Gastrocnemius medialis (tissue), 4 donors: ENCODE data around the gene ZC3H12A. TPM values are rescaled to one million over a fixed set of nuclear protein-coding genes. Genes with fewer than 3 reads are reported as not detected.

Source experiments
- ATAC-seq, 2 donors: fragments of 150-250 bp; one replicate each; pipeline ENCODE4 v1.9.1; 2016
- DNase-seq, 2 donors: peaks; one replicate each; pipeline ENCODE4 v3.0.0-alpha.2; 2019
- H3K27ac ChIP-seq, 4 donors: fragments of 200-600 bp; sonication (generic); 1 replicate in 1 of 4; 2 replicates in 3 of 4; pipeline ENCODE4 v1.5.1; 2016 to 2018; ENCODE audit warnings: mild to moderate bottlenecking in 2 of 4, moderate library complexity in 1 of 4
- H3K27me3 ChIP-seq, 3 donors: fragments of 200-600 bp; sonication (generic) in 2 of 3; 1 replicate in 1 of 3; 2 replicates in 2 of 3; pipeline versions ENCODE4 v1.5.1 to v1.6.0; 2016 to 2019; ENCODE audit warnings: mild to moderate bottlenecking in 1 of 3, moderate library complexity in 1 of 3
- H3K36me3 ChIP-seq, 2 donors: fragments of 200-600 bp; sonication (generic) in 1 of 2; one replicate each; pipeline ENCODE4 v1.5.1; 2017 to 2018
- H3K4me1 ChIP-seq, 2 donors: fragments of 200-600 bp; sonication (generic) in 1 of 2; one replicate each; pipeline ENCODE4 v1.5.1; 2016 to 2017; ENCODE audit warnings: mild to moderate bottlenecking in 2 of 2
- H3K4me3 ChIP-seq, 4 donors: fragments of 200-600 bp; sonication (generic) in 3 of 4; 1 replicate in 1 of 4; 2 replicates in 3 of 4; pipeline ENCODE4 v1.5.1; 2016 to 2019; ENCODE audit warnings: mild to moderate bottlenecking in 2 of 4
- H3K9me3 ChIP-seq, 3 donors: fragments of 200-600 bp; sonication (generic) in 2 of 3; 1 replicate in 1 of 3; 2 replicates in 2 of 3; pipeline ENCODE4 v1.5.1; 2016 to 2019
- CTCF ChIP-seq, 5 experiments: fragments of 450-650 bp in 3 of 5; fragments of 200-600 bp in 2 of 5; sonication (generic) in 2 of 5; IDR thresholded peaks in 4 of 5; conservative IDR thresholded peaks in 1 of 5; 1 replicate in 4 of 5; 2 replicates in 1 of 5; pipeline ENCODE4 v1.5.1; 2016 to 2019; ENCODE audit warnings: antibody characterized with exemption in 5 of 5, mild to moderate bottlenecking in 3 of 5, moderate library complexity in 3 of 5
- POLR2A ChIP-seq, 2 donors: fragments of 450-650 bp; IDR thresholded peaks; one replicate each; pipeline ENCODE4 v1.6.1; 2017; ENCODE audit warnings: antibody characterized with exemption in 2 of 2, mild to moderate bottlenecking in 2 of 2, moderate library complexity in 2 of 2
- in situ Hi-C, 4 donors: fragments of 200-750 bp; cut with MboI; loops; one replicate each; pipeline versions ENCODE4 v1.15.0 to v1.8.0; 2017; ENCODE audit warnings: low sequenced_read_pairs in 4 of 4
- intact Hi-C: fragments of 100-400 bp; cut with DNase I; formaldehyde crosslinking; loops from one replicate; pipeline ENCODE4 v1.15.1; 2023; ENCODE audit warnings: low total_unique reads
- total RNA-seq, 4 donors: library from RNA; depleted of rRNA; stranded (reverse); fragments of >200 nt; gene quantifications; one replicate each; pipeline versions ENCODE4 v1.1.0 to v1.2.3, GENCODE V29; 2016

Gene ZC3H12A
- total RNA-seq, 4 donors from 2014 or later: 5.3 to 27.1 (median 8.6) TPM

- H3K36me3 ChIP-seq: peaks cover 0 to 9% of the 10 kb centered on the region in 2 donors
- in situ Hi-C loops (loop anchor here in 1 of 4 donors (10.0 kb wide), 1 partner anchor 120 kb away; the partner anchor contains the start of gene GNL2), intact Hi-C loops (loop anchor here (5.0 to 10.0 kb wide), 3 partner anchors 382 to 1088 kb away; partner anchors contain the start of genes FHL3, MTF1 and STK40)
- peaks cover 70 to 76% of the 10 kb centered on the region in 2 donors for H3K4me1 ChIP-seq
- H3K27me3 ChIP-seq: no peaks in the 10 kb centered on the region
- peak overlapping the region; percentile 64 to 94 (median 93) for H3K4me3 ChIP-seq
- H3K27ac ChIP-seq: peak overlapping the region; percentile 89 to 98 (median 97)
- DNase-seq (peak in 1 of 2 donors; percentile 51), ATAC-seq (peak in 1 of 2 donors; percentile 1)
- H3K9me3 ChIP-seq: no peaks in the 10 kb centered on the region
- TF ChIP-seq CTCF (IDR thresholded peaks at IDR 0.05 in 4 of 5, conservative IDR thresholded peaks at IDR 0.05 in 1 of 5): no peak
- no peak for TF ChIP-seq POLR2A (IDR thresholded peaks at IDR 0.05)
Observed at GRCh38 chr1:37474697-37475379, 458 bp downstream of the ZC3H12A start.

- peaks cover under 1 to 15% of the 10 kb centered on the region in 2 donors for H3K36me3 ChIP-seq
- in situ Hi-C loops (loop anchor here in 1 of 4 donors (10.0 kb wide), 1 partner anchor 119 kb away; the partner anchor contains the start of gene GNL2), intact Hi-C loops (loop anchor here (5.0 to 10.0 kb wide), 2 partner anchors 382 to 529 kb away; partner anchors contain the start of genes FHL3 and MTF1)
- TF ChIP-seq CTCF (IDR thresholded peaks at IDR 0.05 in 4 of 5, conservative IDR thresholded peaks at IDR 0.05 in 1 of 5): no peak
- TF ChIP-seq POLR2A (IDR thresholded peaks at IDR 0.05): no peak
- peak in 1 of 2 donors; percentile 46 for DNase-seq
- peak overlapping the region; percentile 89 to 98 (median 97) for H3K27ac ChIP-seq
- peak overlapping the region; percentile 64 to 94 (median 93) for H3K4me3 ChIP-seq
- no peaks in the 10 kb centered on the region for H3K9me3 ChIP-seq
- no peaks in the 10 kb centered on the region for H3K27me3 ChIP-seq
- ATAC-seq: no peak
- peaks cover 76 to 83% of the 10 kb centered on the region in 2 donors for H3K4me1 ChIP-seq
Observed at GRCh38 chr1:37475380-37476086, 1.2 kb downstream of the ZC3H12A start.

- TF ChIP-seq POLR2A (IDR thresholded peaks at IDR 0.05): no peak
- TF ChIP-seq CTCF (IDR thresholded peaks at IDR 0.05 in 4 of 5, conservative IDR thresholded peaks at IDR 0.05 in 1 of 5): no peak
- Histone ChIP-seq H3K9me3 (no peaks in the 10 kb centered on the region), H3K27me3 (no peaks in the 10 kb centered on the region), H3K4me1 (peaks cover 72 to 82% of the 10 kb centered on the region in 2 donors), H3K4me3 (peak overlapping the region; percentile 64 to 94 (median 93)), H3K27ac (peak overlapping the region; percentile 89 to 98 (median 97)), H3K36me3 (peaks cover 3 to 20% of the 10 kb centered on the region in 2 donors)
- in situ Hi-C loops: loop anchor here in 1 of 4 donors (10.0 kb wide), 1 partner anchor 119 kb away; the partner anchor contains the start of gene GNL2
- intact Hi-C loops: loop anchor here (5.0 to 10.0 kb wide), 2 partner anchors 381 to 529 kb away; partner anchors contain the start of genes FHL3 and MTF1
- ATAC-seq: no peak
- DNase-seq: no peak
Observed at GRCh38 chr1:37476087-37476452, 1.7 kb downstream of the ZC3H12A start.

- Histone ChIP-seq H3K27ac (peak overlapping the region; percentile 89 to 98 (median 97)), H3K4me1 (peaks cover 66 to 76% of the 10 kb centered on the region in 2 donors), H3K36me3 (peaks cover 3 to 26% of the 10 kb centered on the region in 2 donors), H3K27me3 (no peaks in the 10 kb centered on the region), H3K9me3 (no peaks in the 10 kb centered on the region), H3K4me3 (peak overlapping the region; percentile 64 to 94 (median 93))
- intact Hi-C loops (loop anchor here (5.0 to 10.0 kb wide), 2 partner anchors 381 to 528 kb away; partner anchors contain the start of genes FHL3 and MTF1), in situ Hi-C loops (loop anchor here in 1 of 4 donors (10.0 kb wide), 1 partner anchor 118 kb away; the partner anchor contains the start of gene GNL2)
- DNase-seq (peak; percentile 71 to 88), ATAC-seq (peak; percentile 44 to 55)
- TF ChIP-seq POLR2A (IDR thresholded peaks at IDR 0.05) (peak; percentile 52 to 53), CTCF (IDR thresholded peaks at IDR 0.05 in 4 of 5, conservative IDR thresholded peaks at IDR 0.05 in 1 of 5) (no peak)
Observed at GRCh38 chr1:37476460-37477197, 2.2 kb downstream of the ZC3H12A start.
